ENCODE data around the gene ARHGEF19.
"Not testable (repeated sequence)": the region's sequence is repeated elsewhere in the genome, so short reads cannot be mapped to it uniquely, and the experiment has no call there.

The ARHGEF19 gene

DNA sequence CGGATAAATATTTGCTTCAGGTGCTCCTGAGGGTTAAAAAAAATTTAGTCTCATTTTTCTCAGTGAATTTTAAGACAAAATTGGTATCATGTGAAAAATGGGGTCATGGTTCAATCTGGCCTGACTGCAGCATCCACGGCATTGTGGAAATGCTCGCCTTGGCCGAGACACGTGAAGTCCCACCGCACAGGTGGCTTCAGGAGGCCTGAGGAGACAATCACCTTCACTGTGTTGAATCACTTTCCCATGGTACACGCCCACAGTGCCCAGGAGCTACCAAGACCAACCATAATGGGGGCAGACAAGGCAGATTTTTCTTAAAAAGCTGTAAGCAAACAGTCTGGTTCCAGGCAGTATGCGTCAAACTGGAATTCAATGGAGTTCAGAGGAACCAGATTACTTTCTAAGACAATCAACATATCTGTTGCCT, 35.6 kb upstream of the ARHGEF19 start:
- TF ChIP-seq, protein P1, sequence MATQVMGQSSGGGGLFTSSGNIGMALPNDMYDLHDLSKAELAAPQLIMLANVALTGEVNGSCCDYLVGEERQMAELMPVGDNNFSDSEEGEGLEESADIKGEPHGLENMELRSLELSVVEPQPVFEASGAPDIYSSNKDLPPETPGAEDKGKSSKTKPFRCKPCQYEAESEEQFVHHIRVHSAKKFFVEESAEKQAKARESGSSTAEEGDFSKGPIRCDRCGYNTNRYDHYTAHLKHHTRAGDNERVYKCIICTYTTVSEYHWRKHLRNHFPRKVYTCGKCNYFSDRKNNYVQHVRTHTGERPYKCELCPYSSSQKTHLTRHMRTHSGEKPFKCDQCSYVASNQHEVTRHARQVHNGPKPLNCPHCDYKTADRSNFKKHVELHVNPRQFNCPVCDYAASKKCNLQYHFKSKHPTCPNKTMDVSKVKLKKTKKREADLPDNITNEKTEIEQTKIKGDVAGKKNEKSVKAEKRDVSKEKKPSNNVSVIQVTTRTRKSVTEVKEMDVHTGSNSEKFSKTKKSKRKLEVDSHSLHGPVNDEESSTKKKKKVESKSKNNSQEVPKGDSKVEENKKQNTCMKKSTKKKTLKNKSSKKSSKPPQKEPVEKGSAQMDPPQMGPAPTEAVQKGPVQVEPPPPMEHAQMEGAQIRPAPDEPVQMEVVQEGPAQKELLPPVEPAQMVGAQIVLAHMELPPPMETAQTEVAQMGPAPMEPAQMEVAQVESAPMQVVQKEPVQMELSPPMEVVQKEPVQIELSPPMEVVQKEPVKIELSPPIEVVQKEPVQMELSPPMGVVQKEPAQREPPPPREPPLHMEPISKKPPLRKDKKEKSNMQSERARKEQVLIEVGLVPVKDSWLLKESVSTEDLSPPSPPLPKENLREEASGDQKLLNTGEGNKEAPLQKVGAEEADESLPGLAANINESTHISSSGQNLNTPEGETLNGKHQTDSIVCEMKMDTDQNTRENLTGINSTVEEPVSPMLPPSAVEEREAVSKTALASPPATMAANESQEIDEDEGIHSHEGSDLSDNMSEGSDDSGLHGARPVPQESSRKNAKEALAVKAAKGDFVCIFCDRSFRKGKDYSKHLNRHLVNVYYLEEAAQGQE (IDR thresholded peaks at IDR 0.05; ENCODE audit: insufficient replicate concordance, low read depth), result no peak
- no peak for TF ChIP-seq SPI1 (IDR thresholded peaks at IDR 0.05; ENCODE audit: borderline replicate concordance, low read depth)
- TF ChIP-seq, protein P2, sequence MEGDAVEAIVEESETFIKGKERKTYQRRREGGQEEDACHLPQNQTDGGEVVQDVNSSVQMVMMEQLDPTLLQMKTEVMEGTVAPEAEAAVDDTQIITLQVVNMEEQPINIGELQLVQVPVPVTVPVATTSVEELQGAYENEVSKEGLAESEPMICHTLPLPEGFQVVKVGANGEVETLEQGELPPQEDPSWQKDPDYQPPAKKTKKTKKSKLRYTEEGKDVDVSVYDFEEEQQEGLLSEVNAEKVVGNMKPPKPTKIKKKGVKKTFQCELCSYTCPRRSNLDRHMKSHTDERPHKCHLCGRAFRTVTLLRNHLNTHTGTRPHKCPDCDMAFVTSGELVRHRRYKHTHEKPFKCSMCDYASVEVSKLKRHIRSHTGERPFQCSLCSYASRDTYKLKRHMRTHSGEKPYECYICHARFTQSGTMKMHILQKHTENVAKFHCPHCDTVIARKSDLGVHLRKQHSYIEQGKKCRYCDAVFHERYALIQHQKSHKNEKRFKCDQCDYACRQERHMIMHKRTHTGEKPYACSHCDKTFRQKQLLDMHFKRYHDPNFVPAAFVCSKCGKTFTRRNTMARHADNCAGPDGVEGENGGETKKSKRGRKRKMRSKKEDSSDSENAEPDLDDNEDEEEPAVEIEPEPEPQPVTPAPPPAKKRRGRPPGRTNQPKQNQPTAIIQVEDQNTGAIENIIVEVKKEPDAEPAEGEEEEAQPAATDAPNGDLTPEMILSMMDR (IDR thresholded peaks at IDR 0.05; ENCODE audit: insufficient read depth, low read length), result no peak
- TF ChIP-seq GABPA (IDR thresholded peaks at IDR 0.05; ENCODE audit: low read depth), result no peak
- TF ChIP-seq POLR2AphosphoS5 (IDR thresholded peaks at IDR 0.05; ENCODE audit: low read depth), result no peak
- H3K27me3 ChIP-seq (ENCODE audit: insufficient read depth, poor library complexity, severe bottlenecking), result no peaks in the 10 kb centered on the region
- H3K27ac ChIP-seq (replicated peaks), result peak overlapping the region; percentile 31
- DNase-seq (ENCODE audit: low read depth in 1 of 2, low spot score in 1 of 2), result no peak
- H3K4me3 ChIP-seq (replicated peaks; ENCODE audit: insufficient read depth, low read length), result no peak overlapping the region

DNA sequence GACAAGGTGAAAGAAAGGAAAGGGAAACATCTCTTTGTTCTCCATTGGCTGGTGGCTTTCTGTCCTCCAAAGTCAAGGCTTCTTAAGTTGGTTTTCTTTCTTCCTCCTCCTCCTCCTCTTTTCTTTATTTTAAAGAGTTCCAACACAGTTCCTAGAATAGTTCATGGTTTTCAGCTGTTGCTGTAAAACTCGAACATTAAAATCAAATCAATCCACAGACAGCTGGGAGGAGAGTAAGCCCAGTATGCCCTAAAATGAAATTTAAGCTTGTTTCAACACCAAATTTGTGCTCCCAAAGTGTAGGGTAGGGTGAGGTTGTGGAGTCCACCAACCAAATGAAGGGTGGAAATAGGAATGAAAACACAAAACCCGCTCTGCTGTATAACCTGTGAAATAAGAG, 35.0 kb upstream of the ARHGEF19 start:
- H3K27ac ChIP-seq (replicated peaks), result no peak overlapping the region
- no peak for DNase-seq (ENCODE audit: low read depth in 1 of 2, low spot score in 1 of 2)

DNA sequence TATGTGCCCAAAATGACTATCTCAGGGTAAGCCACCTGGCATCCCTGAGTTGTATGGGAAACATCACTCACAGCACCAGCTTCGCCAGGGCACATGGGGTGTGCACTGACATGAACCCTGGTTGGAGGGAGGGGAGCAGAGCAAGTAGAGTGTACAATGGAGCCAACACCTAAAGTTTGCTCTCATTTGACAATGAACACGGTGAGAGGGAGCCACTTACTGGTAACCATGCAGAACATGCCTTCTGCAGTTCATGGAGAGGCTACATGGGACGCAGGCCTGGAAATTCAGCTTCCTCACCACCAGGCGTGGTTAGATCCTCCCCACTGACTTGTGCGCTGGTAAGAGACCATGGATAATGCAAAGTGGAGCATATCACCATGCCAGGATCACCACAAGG, 34.5 kb upstream of the ARHGEF19 start:
- Histone ChIP-seq H3K27me3 (ENCODE audit: insufficient read depth, poor library complexity, severe bottlenecking) (no peaks in the 10 kb centered on the region), H3K27ac (replicated peaks) (no peak overlapping the region), H3K4me3 (replicated peaks; ENCODE audit: insufficient read depth, low read length) (no peak overlapping the region)
- no peak for DNase-seq (ENCODE audit: low read depth in 1 of 2, low spot score in 1 of 2)
- TF ChIP-seq, protein P2 (IDR thresholded peaks at IDR 0.05; ENCODE audit: insufficient read depth, low read length), result no peak
- TF ChIP-seq, protein P1 (IDR thresholded peaks at IDR 0.05; ENCODE audit: insufficient replicate concordance, low read depth), result no peak
- TF ChIP-seq SPI1 (IDR thresholded peaks at IDR 0.05; ENCODE audit: borderline replicate concordance, low read depth), result no peak
- TF ChIP-seq GABPA (IDR thresholded peaks at IDR 0.05; ENCODE audit: low read depth), result no peak
- no peak for TF ChIP-seq POLR2AphosphoS5 (IDR thresholded peaks at IDR 0.05; ENCODE audit: low read depth)

More for the DNA sequence above, 35.0 kb upstream of the ARHGEF19 start:
- TF ChIP-seq POLR2AphosphoS5 (IDR thresholded peaks at IDR 0.05; ENCODE audit: low read depth) (no peak), GABPA (IDR thresholded peaks at IDR 0.05; ENCODE audit: low read depth) (no peak), SPI1 (IDR thresholded peaks at IDR 0.05; ENCODE audit: borderline replicate concordance, low read depth) (no peak)
- TF ChIP-seq, protein P1 (IDR thresholded peaks at IDR 0.05; ENCODE audit: insufficient replicate concordance, low read depth), result no peak
- TF ChIP-seq, protein P2 (IDR thresholded peaks at IDR 0.05; ENCODE audit: insufficient read depth, low read length), result no peak
- H3K4me3 ChIP-seq (replicated peaks; ENCODE audit: insufficient read depth, low read length), result no peak overlapping the region
- H3K27me3 ChIP-seq (ENCODE audit: insufficient read depth, poor library complexity, severe bottlenecking), result no peaks in the 10 kb centered on the region

DNA sequence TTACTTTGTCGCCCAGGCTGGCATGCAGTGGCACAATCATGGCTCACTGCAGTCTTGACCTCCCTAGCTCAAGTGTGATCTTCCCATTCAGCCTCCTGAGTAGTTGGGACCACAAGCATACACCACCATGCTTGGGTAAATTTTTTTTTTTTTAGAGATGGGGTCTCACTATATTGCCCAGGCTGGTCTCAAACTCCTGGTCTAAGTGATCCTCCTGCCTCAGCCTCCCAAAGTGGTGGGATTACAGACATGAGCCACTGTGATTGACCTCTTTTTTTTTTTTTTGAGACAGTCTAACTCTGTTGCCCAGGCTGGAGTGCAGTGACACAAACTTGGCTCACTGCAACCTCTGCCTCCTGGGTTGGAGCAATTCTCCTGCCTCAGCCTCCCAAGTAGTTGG, 33.8 kb upstream of the ARHGEF19 start:
- not testable (repeated sequence) for H3K27ac ChIP-seq (replicated peaks); H3K4me3 ChIP-seq (replicated peaks; ENCODE audit: insufficient read depth, low read length); DNase-seq (ENCODE audit: low read depth in 1 of 2, low spot score in 1 of 2); H3K27me3 ChIP-seq (ENCODE audit: insufficient read depth, poor library complexity, severe bottlenecking)
